GM12878 (cell line): ENCODE measurements around the gene SYNCRIP. TPM values are rescaled to one million over a fixed set of nuclear protein-coding genes. Genes with fewer than 3 reads are reported as not detected.
A peak's percentile ranks its signal among the peaks of the same experiment; 100 is the strongest.

Experiments used
- ASH2L ChIP-seq: fragments of 300-600, 200-600 bp; sonication (generic); IDR thresholded peaks from 2 replicates; pipeline ENCODE4 v1.6.1; 2017; ENCODE audit warnings: low read depth, mild to moderate bottlenecking, borderline replicate concordance
- CHD1 ChIP-seq: IDR thresholded peaks from 2 replicates; pipeline ENCODE4 v1.6.1; 2012; ENCODE audit warnings: low read depth, low read length, improper control_type of control experiment
- CHD2 ChIP-seq: IDR thresholded peaks from 2 replicates; pipeline ENCODE4 v1.6.1; 2011; ENCODE audit warnings: low read depth, low read length, improper control_type of control experiment, borderline replicate concordance
- E4F1 ChIP-seq: fragments of 450-650 bp; IDR thresholded peaks from 2 replicates; pipeline ENCODE4 v1.6.1; 2018; ENCODE audit warnings: borderline replicate concordance, mild to moderate bottlenecking; ENCODE audit not compliant: partially characterized antibody
- MTA3 ChIP-seq: IDR thresholded peaks from 2 replicates; pipeline ENCODE4 v1.6.1; 2012; ENCODE audit warnings: low read length, inconsistent platforms, borderline replicate concordance
- MYB ChIP-seq: fragments of 150-350 bp; IDR thresholded peaks from 2 replicates; pipeline ENCODE4 v1.6.1; 2014; ENCODE audit warnings: mild to moderate bottlenecking, low read depth, low read length, borderline replicate concordance
- NR2C2 ChIP-seq: IDR thresholded peaks from 2 replicates; pipeline ENCODE4 v1.6.1; 2011; ENCODE audit warnings: borderline replicate concordance, low read depth; ENCODE audit not compliant: control insufficient read depth, insufficient read length
- NRF1 ChIP-seq: conservative IDR thresholded peaks from 2 replicates; pipeline ENCODE4 v1.6.1; 2011; ENCODE audit warnings: mild to moderate bottlenecking, low read depth, low read length, improper control_type of control experiment
- PAX8 ChIP-seq: fragments of 450-650 bp; IDR thresholded peaks from 2 replicates; pipeline ENCODE4 v1.6.1; 2017; ENCODE audit warnings: mild to moderate bottlenecking, moderate library complexity
- REST ChIP-seq: IDR thresholded peaks from 2 replicates; pipeline ENCODE4 v1.6.1; 2012; ENCODE audit warnings: mild to moderate bottlenecking, low read depth, low read length
- SIX5 ChIP-seq: IDR thresholded peaks from 2 replicates; pipeline ENCODE4 v1.6.1; 2011; ENCODE audit warnings: mild to moderate bottlenecking, low read depth, low read length, moderate library complexity; ENCODE audit not compliant: severe bottlenecking
- SMAD5 ChIP-seq: IDR thresholded peaks from 2 replicates; pipeline ENCODE4 v1.6.1; 2016; ENCODE audit warnings: antibody characterized with exemption, low read depth
- SUZ12 ChIP-seq: fragments of 200-600 bp; sonication (generic); IDR thresholded peaks from one replicate; pipeline ENCODE4 v1.6.1; 2018; ENCODE audit warnings: antibody characterized with exemption, mild to moderate bottlenecking; ENCODE audit not compliant: unreplicated experiment
- ZSCAN29 ChIP-seq: fragments of 450-650 bp; IDR thresholded peaks from 2 replicates; pipeline ENCODE4 v1.6.1; 2017; ENCODE audit warnings: mild to moderate bottlenecking, moderate library complexity
- polyA plus RNA-seq, 11 experiments: library from polyadenylated mRNA; depleted of rRNA in 4 of 11; unstranded in 6 of 11; stranded (reverse) in 5 of 11; fragments of >200 nt; fragmentation: Nextera tagmentation in 4 of 11; fragmentation: Illumina TruSeq in 1 of 11; extraction: Ambion mirVana in 4 of 11; extraction: Trizol in 1 of 11; gene quantifications; 1 replicate in 1 of 11; 2 replicates in 10 of 11; pipeline versions ENCODE4 v1.2.1 to v1.2.3, GENCODE V29; 2011 to 2016; ENCODE audit warnings: inconsistent platforms in 2 of 11, missing spikeins in 2 of 11, low read depth in 1 of 11
- total RNA-seq, 4 experiments: library from RNA; depleted of rRNA in 3 of 4; stranded (reverse); fragments of >200 nt in 3 of 4; fragmentation: Illumina TruSeq in 1 of 4; extraction: Trizol in 1 of 4; gene quantifications; 2 replicates each; pipeline versions ENCODE4 v1.2.1 to v1.2.3, GENCODE V29; 2013 to 2021
- TF ChIP-seq, protein P1 (sequence below): IDR thresholded peaks from 2 replicates; pipeline ENCODE4 v1.6.1; 2012; ENCODE audit warnings: low read depth, low read length, improper control_type of control experiment
- TF ChIP-seq, protein P2 (sequence below): IDR thresholded peaks from 2 replicates; pipeline ENCODE4 v1.6.1; 2012; ENCODE audit warnings: improper control_type of control experiment, low read depth, low read length; ENCODE audit not compliant: insufficient replicate concordance

SYNCRIP gene
- total and polyA plus RNA-seq, 10 of the 15 experiments (the other 5 are each of a cell fraction or from before 2014, with no cell fraction given), result 28.4 to 255 (median 131) TPM

GRCh38 chr6:85678602-85679444 lies 36.1 kb upstream of the SYNCRIP start (continued):
- TF ChIP-seq E4F1, result peak; percentile 15
- no peak for TF ChIP-seq SUZ12
- no peak for TF ChIP-seq PAX8
- TF ChIP-seq SIX5, result no peak
- TF ChIP-seq ASH2L, result no peak
- 0 out of 2 replicates have a peak, but pooled peaks have one; percentile 40 for TF ChIP-seq CHD2
- no peak for TF ChIP-seq NR2C2
- TF ChIP-seq ZSCAN29, result no peak; the same call in 1 of the 2 replicates
- TF ChIP-seq MYB, result no peak
- TF ChIP-seq, protein P1, sequence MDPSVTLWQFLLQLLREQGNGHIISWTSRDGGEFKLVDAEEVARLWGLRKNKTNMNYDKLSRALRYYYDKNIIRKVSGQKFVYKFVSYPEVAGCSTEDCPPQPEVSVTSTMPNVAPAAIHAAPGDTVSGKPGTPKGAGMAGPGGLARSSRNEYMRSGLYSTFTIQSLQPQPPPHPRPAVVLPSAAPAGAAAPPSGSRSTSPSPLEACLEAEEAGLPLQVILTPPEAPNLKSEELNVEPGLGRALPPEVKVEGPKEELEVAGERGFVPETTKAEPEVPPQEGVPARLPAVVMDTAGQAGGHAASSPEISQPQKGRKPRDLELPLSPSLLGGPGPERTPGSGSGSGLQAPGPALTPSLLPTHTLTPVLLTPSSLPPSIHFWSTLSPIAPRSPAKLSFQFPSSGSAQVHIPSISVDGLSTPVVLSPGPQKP, result no peak
- peak; percentile 55; the same call in 1 of the 2 replicates for TF ChIP-seq REST
- TF ChIP-seq SMAD5, result peak; percentile 99
- TF ChIP-seq, protein P2, sequence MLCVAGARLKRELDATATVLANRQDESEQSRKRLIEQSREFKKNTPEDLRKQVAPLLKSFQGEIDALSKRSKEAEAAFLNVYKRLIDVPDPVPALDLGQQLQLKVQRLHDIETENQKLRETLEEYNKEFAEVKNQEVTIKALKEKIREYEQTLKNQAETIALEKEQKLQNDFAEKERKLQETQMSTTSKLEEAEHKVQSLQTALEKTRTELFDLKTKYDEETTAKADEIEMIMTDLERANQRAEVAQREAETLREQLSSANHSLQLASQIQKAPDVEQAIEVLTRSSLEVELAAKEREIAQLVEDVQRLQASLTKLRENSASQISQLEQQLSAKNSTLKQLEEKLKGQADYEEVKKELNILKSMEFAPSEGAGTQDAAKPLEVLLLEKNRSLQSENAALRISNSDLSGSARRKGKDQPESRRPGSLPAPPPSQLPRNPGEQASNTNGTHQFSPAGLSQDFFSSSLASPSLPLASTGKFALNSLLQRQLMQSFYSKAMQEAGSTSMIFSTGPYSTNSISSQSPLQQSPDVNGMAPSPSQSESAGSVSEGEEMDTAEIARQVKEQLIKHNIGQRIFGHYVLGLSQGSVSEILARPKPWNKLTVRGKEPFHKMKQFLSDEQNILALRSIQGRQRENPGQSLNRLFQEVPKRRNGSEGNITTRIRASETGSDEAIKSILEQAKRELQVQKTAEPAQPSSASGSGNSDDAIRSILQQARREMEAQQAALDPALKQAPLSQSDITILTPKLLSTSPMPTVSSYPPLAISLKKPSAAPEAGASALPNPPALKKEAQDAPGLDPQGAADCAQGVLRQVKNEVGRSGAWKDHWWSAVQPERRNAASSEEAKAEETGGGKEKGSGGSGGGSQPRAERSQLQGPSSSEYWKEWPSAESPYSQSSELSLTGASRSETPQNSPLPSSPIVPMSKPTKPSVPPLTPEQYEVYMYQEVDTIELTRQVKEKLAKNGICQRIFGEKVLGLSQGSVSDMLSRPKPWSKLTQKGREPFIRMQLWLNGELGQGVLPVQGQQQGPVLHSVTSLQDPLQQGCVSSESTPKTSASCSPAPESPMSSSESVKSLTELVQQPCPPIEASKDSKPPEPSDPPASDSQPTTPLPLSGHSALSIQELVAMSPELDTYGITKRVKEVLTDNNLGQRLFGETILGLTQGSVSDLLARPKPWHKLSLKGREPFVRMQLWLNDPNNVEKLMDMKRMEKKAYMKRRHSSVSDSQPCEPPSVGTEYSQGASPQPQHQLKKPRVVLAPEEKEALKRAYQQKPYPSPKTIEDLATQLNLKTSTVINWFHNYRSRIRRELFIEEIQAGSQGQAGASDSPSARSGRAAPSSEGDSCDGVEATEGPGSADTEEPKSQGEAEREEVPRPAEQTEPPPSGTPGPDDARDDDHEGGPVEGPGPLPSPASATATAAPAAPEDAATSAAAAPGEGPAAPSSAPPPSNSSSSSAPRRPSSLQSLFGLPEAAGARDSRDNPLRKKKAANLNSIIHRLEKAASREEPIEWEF, result no peak
- peak; percentile 68 for TF ChIP-seq NRF1
- no peak for TF ChIP-seq CHD1
- TF ChIP-seq MTA3, result peak; percentile 38; the same call in 1 of the 2 replicates
